Activated CD4-positive, alpha-beta T cell treated with anti-CD3 and anti-CD28 coated beads, Interleukin-2, amount 50 U/mL, for 4 hours (primary cell): ENCODE results near the gene LCN10.
A peak's percentile ranks its signal among the peaks of the same experiment; 100 is the strongest.
"Not testable (repeated sequence)": the region's sequence is repeated elsewhere in the genome, so short reads cannot be mapped to it uniquely, and the experiment has no call there.

Experiments used
- DNase-seq, 2 experiments: peaks; one replicate each; pipeline ENCODE4 v3.0.0-alpha.2; 2020

Gene LCN10

DNA sequence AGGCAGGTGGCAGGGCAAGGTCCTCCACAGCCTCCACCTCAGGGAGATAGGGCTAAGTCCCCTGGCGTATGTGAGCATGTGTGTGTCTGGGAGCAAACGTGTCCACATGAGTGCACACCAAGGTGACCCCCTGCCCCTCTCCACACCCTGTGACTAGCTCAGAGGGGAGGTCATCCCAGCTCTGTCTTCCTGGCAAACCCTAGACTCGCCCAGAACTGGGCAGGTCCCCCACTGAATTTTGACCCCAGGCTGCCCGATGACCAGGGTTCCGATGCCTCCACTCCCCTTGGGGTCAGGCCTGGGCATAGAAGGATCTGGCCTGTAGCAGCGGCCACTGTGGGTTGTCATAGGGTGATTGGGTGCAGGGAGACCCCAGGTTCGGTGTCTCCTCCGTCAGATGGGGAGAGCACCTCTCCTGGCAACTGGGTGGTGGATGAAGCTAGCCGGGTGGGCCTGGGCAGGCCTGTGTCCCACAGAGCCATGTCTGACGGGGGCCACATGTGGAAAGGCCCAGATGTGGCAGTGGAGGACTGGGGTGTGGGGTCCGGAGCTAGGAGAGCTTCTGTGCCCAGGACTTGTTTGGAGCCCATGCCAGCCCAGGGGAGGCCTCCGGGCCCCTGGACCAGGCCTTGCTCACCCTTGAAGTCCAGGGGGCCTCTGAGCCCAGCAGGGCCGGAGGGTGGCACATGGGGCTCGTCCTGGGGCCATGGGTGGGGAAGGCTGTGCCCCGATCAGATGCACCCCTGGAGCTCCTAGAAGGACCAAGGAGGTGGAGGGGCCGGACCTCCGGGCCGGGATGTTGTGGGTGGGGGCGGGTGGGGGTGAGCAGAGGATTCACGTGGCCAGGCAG, 24.2 kb downstream of the LCN10 start:
- no peak for DNase-seq

DNA sequence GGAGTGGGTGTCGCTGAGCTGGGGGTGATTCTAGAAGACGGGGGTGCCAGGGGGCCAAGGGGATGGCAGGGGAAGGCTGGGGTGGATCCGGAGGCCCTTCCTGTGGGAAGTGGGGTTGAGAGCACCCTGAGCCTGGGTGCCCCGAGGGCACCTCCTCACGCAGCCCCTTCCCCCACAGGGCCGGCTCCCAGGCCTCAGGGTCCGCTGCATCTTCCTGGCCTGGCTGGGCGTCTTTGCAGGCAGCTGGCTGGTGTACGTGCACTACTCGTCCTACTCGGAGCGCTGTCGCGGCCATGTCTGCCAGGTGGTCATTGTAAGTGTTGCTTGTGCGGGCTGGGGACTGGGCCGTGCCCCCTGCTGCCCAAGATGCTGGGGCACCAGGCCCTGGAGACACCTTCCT, 25.3 kb downstream of the LCN10 start:
- DNase-seq: no peak

DNA sequence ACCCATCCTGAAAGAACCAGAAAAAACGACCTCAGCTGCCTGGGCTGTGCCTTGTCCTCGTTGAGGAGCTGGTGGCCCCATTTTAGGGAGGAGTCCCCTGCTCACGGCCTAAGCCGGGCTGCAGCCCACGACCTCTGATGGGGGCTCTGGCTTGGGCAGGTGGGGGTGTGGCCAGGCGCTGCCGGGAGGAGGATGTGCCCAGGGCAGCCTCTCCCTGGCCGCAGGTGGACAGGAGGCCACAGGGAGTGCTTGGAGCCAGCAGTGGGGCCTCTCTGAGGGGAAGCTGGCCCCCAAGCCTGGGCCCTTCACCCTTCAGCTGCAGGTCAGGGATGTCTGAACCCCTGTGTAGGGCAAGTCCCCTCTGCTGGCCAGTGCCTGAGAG, 27.9 kb downstream of the LCN10 start:
- no peak for DNase-seq

DNA sequence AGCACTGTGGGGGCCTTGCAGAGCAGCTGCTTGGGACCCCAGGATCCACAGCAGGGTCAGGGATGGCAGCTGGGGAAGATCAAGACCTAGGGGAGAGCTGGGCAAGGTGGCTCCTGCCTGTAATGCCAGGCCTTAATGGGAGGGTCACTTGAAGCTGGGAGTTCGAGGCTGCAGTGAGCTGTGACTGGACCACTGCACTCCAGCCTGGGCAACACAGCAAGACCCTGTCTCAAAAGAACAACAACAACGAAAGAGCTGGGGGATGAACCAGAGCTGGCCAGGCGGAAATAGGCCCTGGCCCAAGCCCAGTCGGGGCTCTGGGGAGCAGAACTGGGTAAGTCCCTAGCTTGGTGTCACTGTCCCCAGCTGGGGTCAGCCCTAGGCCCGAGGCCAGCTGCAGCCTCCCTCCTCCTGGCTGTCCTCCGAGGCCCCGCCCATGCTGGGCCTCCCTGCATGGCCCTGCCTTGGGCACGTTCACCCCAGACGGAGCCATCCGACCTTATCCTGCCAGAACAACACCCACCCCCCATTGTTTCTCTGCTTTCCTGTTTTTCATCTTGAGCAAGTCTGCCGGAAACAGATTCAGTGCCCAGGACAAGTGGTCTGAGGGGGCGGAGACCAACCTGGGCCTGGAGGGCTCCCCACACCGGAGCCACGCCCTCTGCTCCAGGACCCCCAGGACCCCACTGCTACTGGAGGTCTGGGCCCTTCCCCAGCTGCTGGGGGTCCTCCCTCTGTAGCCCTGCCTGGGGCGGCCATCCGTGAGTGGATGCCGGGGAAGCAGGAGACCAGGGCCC, 28.4 kb downstream of the LCN10 start:
- DNase-seq: no peak

DNA sequence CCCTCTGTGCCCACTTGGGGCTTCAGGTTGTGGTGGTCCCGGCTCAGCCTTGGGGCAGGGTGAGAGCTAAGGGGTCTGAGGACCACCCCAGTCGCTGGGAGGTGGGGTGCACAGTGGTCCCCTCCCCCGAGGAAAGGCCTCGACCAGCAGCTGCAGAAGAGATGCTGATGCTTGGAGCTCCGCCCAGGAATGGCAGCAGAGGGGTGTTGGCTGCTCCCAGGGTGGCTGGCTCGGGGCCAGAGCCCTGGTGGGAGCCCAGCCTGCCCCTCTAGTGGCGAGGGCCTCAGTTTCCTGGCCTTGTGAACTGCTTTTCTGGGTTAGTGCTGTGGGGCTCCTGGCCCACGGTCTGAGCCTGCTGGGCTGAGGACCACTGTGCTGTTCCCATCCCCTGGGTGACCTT, 29.2 kb downstream of the LCN10 start:
- no peak for DNase-seq

DNA sequence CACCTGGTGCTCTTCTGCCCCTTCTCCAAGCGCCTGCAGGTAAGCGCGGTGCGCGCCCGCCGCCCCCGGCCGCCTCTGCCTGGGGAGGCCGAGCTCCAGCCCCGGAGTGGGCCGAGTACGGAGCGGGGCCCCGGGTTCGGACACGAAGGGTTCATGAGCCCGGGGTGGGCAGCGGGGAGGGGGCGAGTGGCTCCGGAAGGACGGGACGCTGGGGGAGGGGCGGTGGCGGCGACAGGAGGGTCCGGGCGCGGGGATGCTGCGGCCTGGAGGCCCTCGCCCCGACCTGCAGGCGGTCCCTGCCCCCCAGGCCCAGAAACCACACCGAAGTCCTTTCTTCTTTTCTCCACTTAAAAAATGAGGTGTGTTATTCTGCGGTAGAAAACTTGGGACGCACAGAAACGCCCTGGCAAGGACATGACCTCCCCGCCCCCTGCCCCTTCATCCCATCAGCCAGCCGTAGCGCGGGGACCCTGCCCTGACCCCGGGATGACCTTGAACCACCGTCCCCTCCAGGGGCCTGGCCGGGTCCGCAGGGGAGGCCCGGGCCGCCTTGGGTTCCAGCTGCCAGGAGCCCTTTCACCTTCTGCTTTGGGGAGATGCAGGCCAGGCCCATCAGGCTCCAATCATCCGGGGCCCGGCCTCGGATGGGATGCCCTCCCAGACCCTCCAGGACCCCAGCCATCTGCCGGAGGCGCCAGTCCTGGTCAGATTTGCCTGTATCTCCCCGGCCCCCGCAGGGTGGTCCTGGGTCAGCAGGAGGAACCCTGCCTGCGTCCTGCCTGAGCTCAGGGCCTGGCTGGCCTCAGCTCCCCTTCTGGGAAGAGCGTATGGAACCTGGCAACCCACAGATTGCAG, 29.8 kb downstream of the LCN10 start:
- no peak for DNase-seq

DNA sequence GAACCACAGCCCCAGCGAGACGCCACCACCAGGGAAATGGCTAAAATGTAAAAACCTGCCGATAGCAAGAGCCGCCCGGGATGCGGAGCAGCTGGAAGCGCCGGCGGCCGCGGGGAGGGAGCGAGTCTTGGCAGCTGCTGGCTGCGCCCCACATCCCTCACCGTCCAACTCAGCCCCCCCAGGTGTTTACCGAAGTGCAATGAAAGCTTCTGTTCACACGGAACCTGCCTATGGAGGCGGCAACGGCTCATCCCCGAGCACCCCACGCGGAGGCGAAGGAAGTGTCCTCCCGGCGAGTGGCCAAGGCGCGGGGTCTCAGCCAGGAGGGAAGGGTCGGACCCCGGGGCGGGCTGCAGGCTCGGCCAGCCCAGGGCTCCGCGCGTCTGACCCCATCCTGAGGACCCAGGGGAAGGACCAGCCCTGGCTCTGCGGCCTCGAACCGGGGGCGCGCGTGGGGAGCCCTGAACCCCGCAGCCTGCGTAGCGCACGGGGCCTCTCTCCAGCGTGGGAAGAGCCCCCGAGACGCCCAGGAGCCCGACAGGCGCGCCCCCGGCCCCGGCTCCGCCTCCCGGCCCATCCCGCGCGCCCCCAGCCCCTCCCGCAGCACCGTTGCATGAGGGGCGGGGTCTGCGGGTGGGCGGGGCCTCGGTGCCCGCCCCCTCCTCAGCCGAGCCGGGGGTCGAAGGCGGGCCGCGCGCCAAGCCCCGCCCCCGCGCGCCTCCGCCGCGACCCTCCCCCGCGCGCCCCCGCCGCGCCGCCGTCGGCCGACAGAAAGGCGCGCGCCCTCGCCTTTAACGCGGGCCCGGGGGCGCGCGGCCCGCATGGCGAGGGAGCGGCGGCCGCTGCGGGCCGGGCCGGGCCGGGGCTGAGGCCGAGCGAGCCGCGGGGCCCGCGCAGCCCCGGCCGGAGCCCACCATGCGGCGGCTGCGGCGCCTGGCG, 30.7 kb downstream of the LCN10 start, which contains the start of gene DIPK1B:
DIPK1B (plus strand) TSS at position 822 of the 939 bp plus-strand sequence; CDS start at position 916, 94 bp downstream.
- DNase-seq: no peak

DNA sequence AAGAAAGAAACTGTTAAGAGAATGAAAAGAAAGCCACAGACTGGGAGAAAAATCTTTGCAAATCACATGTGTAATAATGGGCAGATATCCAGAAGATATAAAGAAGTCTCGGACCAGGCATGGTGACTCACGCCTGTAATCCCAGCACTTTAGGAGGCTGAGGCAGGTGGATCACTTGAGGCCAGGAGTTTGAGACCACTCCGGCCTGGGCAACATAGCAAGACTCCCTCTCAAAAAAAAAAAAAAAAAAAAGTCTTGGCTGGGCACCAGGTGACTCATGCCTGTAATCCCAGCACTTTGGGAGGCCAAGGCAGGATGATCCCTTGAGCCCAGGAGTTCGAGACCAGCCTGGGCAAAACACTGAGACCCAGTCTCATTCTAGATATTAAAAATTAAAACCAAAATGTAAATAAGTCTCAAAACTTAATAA, 31.5 kb downstream of the LCN10 start:
- DNase-seq: not testable (repeated sequence)

DNA sequence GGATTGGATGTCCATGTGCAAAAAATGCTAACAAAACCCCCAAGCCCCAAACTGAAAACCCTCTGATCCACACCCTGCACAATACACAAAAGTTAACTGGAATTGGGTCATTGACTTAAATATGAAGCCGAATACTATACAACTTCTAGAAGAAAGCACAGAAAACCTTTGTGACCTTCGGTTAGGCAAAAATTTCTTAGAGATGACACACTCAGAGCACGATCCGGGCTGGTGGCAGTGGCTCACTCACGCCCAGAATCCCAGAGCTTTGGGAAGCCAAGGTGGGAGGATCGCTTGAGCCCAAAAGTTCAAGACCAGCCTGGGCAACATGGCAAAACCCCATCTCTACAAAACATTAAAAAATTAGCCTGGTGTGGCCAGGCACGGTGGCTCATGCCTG, 32.2 kb downstream of the LCN10 start:
- no peak for DNase-seq

DNA sequence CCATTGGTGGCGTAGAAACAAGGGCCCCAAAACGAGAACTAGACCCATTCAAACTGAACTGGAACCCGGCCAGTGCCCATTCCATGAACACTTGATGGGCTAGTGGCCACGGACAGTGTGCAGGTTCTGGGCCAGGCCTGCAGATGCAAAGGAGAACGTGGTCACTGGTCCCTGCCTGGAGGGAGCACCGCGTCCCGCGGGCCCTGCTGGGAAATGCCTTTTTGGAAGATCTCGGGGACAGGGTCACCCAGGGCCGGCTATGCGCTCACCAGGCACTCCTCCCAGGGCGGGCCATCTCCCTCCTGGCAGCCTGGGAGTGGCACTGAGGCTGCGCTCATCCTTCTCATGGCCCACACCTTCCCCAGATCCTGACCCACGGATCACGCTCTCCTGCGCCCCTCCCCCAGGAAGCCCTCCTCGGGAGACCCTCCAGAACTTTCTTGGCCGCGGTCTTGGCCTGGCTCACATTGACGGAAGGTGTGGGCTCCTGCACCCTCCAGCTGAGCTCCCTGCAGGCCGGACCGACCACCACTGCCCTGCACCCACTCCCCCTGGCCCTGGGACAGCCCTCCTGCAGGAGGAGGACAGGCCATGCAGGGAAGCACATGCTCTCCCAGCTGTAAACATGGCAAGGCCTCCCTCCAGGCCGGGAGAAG, 33.2 kb downstream of the LCN10 start:
- DNase-seq: no peak

DNA sequence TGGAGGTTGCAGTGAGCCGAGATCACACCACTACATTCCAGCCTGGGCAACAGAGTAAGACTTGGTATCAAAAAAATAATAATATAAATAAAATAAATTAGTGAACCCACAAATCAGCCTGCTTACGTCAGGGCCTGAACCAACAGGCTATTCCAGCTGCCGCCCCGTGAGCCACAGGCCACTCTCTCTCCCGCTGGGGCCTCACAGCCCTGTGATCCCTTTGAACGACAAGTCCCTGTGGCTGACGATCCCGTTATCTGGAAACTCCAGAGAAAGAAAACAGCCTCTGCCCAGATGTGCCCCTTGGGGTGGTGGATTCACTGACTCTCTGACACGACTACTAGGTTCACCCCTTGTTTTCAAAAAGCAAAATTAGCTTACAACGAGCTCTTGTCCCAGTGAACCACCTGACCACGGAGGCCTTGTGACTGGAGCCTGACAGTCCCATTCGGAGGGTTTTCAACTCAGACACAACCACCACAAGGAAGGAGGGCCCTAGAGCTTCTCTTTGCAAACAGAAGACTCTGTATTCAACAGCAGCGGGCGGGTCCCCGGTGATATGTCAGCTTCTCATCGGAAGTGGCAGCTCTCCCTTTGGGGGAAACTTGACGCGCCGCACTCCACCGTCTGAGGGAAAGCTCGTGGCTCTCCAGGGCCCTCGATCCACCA, 34.8 kb downstream of the LCN10 start:
- no peak for DNase-seq

DNA sequence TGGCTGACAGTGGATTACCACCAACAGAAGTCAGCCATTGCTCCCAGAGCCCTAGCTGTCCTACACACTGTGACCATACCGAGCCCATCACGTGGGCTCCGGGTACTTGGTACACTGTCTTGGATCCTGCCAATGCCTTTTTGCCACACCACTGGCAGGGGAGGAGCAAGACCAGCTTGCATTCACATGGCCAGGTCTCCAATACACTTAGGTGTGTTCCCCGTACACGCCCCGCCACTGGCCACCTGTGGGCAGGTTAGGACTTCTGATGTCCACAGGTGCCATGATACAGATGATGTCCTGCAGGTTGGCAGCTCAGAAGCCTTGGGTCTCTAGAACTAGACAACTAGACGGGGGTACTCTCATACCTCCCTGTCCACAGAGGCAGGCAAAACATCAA, 35.7 kb downstream of the LCN10 start:
- DNase-seq: no peak

DNA sequence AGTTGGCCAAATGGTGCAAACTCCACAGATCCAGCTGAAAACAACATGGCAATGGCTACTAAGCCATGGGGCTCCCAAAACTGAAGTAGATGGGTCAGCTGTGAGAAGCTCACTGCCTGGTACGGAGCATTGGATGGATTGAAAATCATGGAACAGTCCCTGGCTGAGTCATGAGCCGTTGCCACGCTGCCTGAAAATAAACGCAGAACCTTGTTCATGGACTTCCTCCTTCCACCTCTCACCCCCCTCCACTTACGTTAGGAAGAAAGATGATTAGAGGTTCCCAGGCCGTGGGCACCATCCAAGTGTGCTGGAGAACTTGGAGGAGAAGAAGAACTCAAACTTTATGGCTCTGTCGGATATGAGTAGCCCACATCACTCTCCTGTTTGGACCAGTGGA, 37.2 kb downstream of the LCN10 start:
- no peak for DNase-seq

DNA sequence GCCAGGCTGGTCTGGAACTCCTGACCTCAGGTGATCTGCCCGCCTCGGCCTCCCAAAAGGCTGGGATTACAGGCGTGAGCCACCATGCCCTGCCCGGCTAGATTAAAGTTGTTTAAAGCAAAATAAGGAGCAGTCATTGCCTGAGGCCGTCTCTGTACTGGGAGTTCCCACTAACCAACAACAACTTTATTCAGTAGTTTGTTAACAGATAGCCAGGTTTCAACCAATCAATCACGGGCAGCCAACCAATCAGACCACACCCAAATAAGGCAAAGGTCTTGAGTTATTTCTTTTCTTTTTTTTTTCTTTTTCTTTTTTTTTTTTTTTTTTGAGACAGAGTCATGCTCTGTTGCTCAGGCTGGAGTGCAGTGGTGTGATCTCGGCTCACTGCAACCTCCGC, 38.0 kb downstream of the LCN10 start:
- DNase-seq: not testable (repeated sequence)

DNA sequence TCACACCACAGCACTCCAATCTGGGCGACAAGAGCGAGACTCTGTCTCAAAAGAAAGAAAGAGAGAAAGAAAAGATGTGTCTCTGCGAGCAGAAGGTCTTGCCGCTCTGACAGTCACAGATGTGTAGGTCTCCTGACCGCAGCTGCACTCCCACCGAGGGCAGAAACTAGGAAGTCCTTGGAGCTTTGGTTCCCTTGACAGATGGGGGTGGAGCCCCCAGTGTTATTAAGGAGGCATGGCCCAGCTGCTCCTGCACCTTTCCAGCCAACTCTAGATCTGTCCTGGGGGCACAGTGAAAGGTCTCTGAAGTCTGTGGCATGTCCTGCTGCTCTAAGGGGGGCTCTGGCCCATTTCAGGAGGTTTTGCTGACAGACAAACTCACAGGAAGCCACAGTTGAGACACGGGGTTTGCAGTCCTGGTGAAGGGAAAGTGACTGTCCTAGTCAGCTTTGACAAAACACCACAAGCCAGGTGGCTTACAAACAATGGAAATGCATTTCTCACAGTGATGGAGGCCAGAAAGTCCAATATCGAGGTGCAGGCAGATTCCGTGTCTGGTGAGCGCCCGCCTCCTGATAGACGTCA, 39.4 kb downstream of the LCN10 start:
- DNase-seq: no peak

DNA sequence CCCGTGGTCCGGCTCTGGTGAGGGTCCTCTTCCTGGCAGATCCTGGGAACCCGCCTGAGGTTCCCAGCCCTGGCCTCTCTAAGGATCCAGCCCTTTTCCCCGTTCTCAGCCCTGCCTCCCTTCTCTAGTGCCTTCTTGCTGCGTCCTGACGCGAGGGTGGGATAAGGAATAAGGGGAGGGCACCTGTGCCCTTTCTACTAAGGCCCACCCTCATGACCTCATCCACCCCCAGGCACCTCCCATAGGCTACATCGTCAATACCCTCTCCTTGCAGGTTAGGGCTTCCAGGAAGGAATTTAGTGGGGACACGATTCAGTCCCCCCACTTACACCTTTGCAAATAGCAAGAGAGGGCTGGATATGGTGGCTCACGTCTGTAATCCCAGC, 41.1 kb downstream of the LCN10 start:
- DNase-seq: no peak

DNA sequence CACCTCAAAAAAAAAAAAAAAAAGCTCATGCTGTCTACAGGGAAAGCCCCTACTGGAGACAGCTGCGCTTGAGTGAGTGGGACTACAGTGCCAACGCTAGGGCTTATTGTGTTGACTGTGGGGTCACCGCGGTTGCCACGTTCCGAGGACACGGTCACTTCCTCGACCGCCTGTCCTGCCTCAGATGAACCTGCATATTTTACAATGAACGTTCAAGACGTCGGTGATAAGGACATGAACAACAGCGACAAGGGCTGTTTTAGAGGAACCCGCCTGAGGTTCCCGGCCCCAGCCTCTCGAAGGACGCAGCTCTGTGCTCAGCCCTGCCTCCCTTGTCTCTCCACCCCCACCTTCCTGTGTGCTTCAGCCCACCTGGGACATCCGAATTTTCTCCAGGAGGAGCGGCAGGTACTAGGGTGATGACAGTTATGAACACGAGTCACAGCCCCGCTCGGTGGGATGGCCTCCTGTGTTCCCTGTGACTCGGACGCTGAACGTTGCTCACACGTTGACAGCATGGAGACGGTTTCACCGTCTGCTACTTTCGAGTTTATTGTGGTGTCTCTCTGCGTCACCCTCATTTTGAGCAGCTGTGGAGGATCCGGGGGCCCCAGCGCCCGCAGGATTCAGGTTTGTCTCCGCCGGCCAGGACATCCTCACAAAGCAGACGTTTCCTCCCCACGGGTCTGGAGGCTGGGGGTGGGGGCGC, 41.6 kb downstream of the LCN10 start:
- peak; percentile 36 to 43 for DNase-seq

DNA sequence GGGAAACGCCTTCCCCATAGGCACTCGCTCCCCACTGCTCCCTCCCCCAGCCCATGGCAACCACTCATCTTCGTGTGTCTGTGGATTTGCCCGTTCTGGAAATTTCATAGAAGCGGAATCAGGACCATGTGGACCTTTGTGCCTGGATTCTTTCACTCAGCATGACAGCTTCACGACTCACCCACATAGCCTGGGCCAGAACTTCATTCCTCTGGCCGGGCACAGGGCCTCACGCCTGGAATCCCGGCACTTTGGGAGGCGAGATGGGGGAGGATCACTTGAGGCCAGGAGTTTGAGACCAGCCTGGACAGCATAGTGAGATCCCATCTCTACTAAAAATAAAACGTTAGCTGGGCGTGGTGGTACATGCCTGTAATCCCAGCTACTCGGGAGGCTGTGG, 42.4 kb downstream of the LCN10 start:
- DNase-seq: no peak

DNA sequence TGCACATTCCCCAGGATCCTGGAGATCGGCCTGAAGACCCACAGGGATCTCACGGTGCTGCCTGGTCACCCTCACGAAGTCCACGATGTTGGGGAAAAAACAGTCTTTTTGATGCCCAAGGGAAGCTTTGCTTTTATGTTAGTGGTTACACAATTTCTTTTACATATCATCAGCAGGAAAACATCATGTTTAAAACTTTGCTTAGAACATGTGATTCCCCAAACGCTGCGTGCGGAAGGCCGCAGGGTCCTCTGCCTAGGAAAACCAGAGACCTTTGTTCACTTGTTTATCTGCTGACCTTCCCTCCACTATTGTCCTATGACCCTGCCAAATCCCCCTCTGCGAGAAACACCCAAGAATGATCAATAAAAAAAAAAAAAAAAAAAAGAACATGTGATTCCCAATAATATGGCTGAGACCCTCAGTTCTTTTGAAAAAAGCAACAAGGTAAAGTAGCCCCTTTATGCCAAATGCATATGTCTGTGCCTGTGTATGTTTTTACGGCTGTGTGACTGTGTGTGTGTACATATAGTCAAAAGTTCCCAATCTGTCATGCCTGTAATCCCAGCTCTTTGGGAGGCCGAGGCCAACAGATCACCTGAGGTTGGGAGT, 44.0 kb downstream of the LCN10 start:
- DNase-seq: no peak
